GM20431 (cell line): Measurements from ENCODE around the gene LSM11.
"Not testable (repeated sequence)": the region's sequence is repeated elsewhere in the genome, so short reads cannot be mapped to it uniquely, and the experiment has no call there.

Experiments
- in situ Hi-C: fragments of 300-500 bp; cut with MseI, MboI; formaldehyde crosslinking; loops from one replicate; pipeline ENCODE4 v1.15.0; 2020; ENCODE audit warnings: low sequenced_read_pairs; ENCODE audit not compliant: unreplicated experiment

LSM11 gene

DNA sequence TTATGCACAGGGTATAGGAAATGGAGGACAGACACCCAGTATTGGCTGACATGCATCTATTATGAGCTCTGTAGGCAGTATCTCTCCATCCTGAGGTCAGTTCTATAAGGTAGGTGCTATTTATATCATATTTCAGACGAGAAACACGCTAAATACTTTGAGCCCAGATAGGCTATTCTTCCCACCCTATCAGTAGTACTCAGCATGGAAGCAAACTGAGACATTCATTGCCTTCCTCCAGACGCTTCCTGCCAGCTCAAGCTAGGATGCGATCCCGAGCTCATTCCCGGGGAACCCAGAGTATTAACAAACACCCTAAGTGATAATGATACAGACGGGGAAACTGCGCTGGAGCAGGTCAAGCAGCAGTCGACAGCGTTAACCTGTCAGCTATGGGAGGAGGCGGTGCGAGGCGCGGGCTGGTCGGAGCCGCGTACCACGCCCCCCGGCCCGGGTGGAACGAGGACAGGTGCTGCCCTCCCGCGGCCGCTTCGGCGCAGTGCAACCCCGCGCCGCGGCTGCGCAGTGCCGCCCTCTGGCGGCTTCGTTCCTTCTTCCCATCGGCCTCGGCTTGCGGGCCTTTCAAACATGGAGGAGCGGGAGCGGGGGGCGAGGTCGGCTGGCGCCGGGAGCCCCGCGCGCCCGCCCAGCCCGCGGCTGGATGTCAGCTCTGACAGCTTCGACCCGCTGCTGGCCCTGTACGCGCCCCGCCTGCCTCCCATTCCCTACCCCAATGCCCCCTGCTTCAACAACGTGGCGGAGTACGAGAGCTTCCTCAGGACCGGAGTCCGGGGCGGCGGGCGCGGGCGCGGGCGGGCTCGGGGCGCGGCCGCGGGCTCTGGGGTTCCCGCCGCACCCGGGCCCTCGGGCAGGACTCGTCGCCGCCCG is at the start of gene LSM11:
Gene LSM11 (plus strand): TSS at position 550 of the 888 bp plus-strand sequence. CDS start 39 bp downstream, at position 589.
- in situ Hi-C loops: no loop called here

GRCh38 chr5:157693816-157694215 is 49.7 kb upstream of the LSM11 start:
- in situ Hi-C loops: not testable (repeated sequence)

DNA sequence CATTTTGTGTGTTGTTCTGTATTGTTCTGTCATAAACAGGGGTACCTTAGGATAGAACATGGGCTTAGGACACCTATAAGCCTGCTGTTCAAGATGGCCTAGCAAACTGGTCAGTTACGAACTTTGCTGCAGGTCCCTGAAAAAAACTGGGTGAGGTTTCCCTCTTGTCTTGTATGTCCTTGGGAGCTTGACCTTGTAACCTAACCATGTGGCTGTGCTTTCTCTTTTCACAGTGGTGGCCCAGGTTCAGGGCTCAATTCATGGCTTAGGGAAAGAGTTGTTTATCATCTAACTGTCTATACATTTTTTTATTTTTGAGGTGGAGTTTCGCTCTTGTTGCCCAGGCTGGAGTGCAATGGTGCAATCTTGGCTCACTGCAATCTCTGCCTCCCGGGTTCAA is 47.4 kb upstream of the LSM11 start:
- in situ Hi-C loops: not testable (repeated sequence)

DNA sequence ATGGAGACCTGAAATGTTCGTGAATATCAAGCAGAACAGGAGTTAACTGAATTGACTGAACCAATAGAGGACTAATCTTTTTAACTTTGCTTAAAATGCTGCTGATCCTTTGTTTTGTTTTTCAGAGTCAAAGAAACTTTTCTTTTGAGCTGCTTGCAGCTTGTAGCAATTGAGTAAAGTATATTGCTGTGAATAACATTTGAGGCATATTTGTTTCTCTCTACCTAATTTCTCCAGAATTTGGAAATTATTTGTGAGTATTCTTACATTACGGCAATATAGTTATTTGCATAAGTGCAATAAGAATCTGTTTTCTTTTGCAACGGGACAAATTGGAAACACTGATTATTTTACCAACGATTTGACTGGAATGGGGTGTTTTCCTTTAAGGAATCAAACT is 44.8 kb upstream of the LSM11 start:
- in situ Hi-C loops: not testable (repeated sequence)

GRCh38 chr5:157703736-157704135 is 39.8 kb upstream of the LSM11 start:
- in situ Hi-C loops: loop anchor here (25.0 kb wide), 1 partner anchor 266 kb away; no protein-coding TSS in a partner anchor

GRCh38 chr5:157708866-157709265 is 34.6 kb upstream of the LSM11 start:
- in situ Hi-C loops: loop anchor here (25.0 kb wide), 1 partner anchor 272 kb away; no protein-coding TSS in a partner anchor

DNA sequence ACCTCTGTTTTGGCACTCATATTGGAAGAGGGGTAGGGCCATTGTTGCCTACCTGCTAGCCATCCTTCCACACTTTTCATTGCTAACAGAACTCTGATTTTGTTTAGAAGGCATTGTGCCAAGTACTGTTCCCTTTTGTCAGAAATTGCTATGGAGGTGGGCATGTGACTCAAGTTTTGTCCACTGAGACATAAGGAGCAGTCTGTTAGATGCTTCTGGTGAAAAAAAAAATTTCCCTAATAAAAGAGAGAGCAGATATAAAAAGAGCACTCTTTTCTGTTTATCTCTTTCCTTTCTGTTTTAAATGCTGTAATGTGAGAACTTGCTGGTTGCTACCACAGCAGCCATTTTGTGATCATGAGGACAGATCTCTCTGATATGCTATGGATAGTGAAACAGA is 34.2 kb upstream of the LSM11 start:
- in situ Hi-C loops: loop anchor here (25.0 kb wide), 1 partner anchor 272 kb away; no protein-coding TSS in a partner anchor

- in situ Hi-C loops: loop anchor here (25.0 kb wide), 1 partner anchor 273 kb away; no protein-coding TSS in a partner anchor
Measured at GRCh38 chr5:157710431-157710830, 33.1 kb upstream of the LSM11 start.

DNA sequence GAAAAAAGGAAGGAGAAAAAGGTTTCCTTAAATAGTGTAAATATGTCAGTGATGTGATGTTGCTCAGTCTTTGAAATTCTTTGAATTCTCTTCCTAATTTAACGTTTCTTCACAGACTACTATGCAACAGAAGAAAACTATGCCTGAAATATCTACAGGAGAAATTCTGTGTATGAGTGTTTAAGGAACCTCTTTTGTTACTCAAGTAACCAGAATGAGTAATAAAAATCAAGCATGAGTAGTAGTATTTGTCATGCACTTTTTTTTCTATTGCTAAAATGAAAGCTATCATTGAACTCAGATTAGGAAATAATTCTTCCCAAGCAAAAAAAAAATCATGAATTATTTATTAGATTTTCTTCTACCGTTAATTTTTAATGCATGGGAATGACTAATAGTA is 32.6 kb upstream of the LSM11 start:
- in situ Hi-C loops: loop anchor here (25.0 kb wide), 1 partner anchor 274 kb away; no protein-coding TSS in a partner anchor

DNA sequence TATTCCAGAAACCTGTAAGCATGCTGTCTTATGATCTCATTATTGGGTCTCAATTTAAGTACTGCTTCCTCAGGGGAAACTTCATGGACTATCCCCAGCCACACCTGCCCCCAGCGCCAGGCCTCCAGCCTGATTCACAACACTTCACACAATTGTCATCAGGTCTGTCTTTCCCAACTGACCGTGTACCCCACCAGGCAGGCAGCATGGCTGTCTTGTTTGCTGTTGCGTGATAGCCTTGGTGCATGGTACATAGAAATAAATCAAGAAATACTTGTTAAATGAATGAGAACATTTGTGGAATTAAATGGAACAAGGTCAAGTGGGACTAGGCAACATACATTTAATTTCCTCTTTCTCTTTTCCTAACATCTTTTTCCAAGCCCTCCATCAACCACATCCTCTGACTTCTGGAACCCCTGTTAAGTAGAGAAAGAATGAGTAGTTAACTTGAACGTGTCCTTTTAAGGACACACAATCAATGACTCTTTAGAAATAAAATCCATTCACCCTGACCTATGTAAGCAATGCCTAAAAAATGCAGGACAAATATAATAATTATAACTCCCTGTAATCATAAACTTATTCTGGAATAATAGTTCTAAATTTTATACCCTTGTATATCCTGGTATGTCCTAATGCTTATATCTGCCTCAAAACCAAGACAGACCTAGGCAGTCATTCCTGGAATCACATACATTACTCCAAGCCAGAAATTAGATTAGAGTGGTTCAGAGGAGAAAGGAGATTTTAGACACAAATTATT is 29.5 kb upstream of the LSM11 start:
- in situ Hi-C loops: loop anchor here (25.0 kb wide), 1 partner anchor 277 kb away; no protein-coding TSS in a partner anchor

DNA sequence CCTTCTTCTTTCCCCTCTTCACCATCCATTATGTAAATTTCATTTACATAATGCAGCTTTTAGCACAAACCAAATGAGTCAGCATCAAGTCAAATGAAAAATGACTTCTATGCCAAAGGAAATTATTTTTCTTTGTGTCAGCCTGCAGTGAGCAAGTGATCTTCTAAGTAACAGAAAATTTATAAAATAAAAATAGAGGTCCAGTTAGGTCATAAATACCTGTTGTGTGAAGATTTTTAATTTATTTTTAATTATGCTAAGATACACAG is 29.0 kb upstream of the LSM11 start:
- in situ Hi-C loops: loop anchor here (25.0 kb wide), 1 partner anchor 277 kb away; no protein-coding TSS in a partner anchor

DNA sequence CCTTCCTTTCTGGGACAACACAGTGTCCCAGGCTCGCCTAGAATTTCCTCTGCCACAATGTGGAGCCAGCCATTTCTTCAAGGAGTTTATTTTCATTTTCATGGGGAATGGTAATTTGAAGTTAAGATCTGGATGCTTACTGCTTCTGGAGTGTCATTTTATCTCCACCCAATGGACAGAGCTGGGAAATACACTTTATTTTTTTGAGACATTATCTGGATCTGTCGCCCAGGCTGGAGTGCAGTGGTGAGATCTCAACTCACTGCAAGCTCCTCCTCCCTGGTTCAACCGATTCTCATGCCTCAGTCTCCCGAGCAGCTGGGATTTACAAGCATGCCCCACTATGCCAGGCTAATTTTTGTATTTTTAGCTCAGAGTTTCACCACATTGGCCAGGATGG is 25.0 kb upstream of the LSM11 start:
- in situ Hi-C loops: loop anchor here (25.0 kb wide), 1 partner anchor 281 kb away; no protein-coding TSS in a partner anchor

DNA sequence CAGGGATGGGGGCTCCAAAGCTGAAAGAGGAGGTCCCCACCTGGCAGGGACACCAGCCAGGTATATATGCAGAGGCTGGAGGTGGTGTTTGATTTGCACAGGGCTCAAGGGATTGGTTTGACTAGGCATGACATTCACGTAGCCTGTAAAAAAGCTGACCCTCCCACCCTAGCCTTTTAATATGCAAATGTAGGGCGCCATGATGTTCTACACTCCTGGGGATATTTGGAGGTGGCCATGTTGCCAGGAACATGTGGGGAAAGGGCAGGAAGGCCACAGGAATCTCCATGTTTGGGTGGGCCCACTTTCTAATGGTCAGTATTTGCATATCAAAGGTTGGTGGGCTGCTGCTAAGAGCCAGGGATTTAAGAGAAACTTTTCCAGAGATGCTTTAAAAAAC is 24.3 kb upstream of the LSM11 start:
- in situ Hi-C loops: loop anchor here (25.0 kb wide), 1 partner anchor 282 kb away; no protein-coding TSS in a partner anchor

GRCh38 chr5:157721159-157721558 is 22.4 kb upstream of the LSM11 start:
- in situ Hi-C loops: loop anchor here (25.0 kb wide), 1 partner anchor 284 kb away; no protein-coding TSS in a partner anchor

DNA sequence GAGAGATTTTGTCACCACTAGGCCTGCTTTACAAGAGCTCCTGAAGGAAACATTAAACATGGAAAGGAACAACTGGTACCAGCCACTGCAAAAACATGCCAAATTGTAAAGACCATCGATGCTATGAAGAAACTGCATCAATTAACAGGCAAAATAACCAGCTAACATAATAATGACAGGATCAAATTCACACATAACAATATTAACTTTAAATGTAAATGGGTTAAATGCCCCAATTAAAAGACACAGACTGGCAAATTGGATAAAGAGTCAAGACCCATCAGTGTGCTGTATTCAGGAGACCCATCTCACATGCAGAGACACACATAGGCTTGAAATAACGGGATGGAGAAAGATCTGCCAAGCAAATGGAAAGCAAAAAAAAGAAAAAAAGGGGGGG is 20.6 kb upstream of the LSM11 start:
- in situ Hi-C loops: loop anchor here (25.0 kb wide), 1 partner anchor 286 kb away; no protein-coding TSS in a partner anchor

DNA sequence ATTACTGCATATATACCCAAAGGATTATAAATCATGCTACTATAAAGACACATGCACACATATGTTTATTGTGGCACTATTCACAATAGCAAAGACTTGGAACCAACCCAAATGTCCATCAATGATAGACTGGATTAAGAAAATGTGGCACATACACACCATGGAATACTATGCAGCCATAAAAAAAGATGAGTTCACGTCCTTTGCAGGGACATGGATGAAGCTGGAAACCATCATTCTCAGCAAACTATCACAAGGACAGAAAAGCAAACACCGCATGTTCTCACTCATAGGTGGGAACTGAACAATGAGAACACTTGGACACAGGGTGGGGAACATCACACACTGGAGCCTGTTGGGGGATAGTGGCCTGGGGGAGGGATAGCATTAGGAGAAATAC is 16.9 kb upstream of the LSM11 start:
- in situ Hi-C loops: not testable (repeated sequence)

- in situ Hi-C loops: not testable (repeated sequence)
Measured at GRCh38 chr5:157727858-157728257, 15.7 kb upstream of the LSM11 start.

- in situ Hi-C loops: no loop called here
Measured at GRCh38 chr5:157729858-157730257, 13.7 kb upstream of the LSM11 start.

- in situ Hi-C loops: no loop called here
Measured at GRCh38 chr5:157730900-157731271, 12.6 kb upstream of the LSM11 start.

GRCh38 chr5:157731272-157732129 is 12.0 kb upstream of the LSM11 start, which contains the start of gene THG1L:
TSS of gene THG1L (plus strand) at chr5:157731420. CDS start at chr5:157731441, 21 bp downstream.
- in situ Hi-C loops: no loop called here
